Astrocyte (in vitro differentiated cells and primary cell): Measurements from ENCODE around the gene STXBP1.

ENCODE experiments used
- EZH2 ChIP-seq: IDR thresholded peaks from 2 replicates; pipeline ENCODE4 v1.6.1; 2012; ENCODE audit warnings: mild to moderate bottlenecking, low read length, inconsistent platforms; ENCODE audit not compliant: insufficient read depth
- TF ChIP-seq, protein P1 (sequence below): IDR thresholded peaks from 2 replicates; pipeline ENCODE4 v1.5.1; 2011; ENCODE audit warnings: low read depth, mild to moderate bottlenecking, inconsistent platforms, low read length, moderate library complexity; ENCODE audit not compliant: insufficient read depth

- TF ChIP-seq, protein P1, sequence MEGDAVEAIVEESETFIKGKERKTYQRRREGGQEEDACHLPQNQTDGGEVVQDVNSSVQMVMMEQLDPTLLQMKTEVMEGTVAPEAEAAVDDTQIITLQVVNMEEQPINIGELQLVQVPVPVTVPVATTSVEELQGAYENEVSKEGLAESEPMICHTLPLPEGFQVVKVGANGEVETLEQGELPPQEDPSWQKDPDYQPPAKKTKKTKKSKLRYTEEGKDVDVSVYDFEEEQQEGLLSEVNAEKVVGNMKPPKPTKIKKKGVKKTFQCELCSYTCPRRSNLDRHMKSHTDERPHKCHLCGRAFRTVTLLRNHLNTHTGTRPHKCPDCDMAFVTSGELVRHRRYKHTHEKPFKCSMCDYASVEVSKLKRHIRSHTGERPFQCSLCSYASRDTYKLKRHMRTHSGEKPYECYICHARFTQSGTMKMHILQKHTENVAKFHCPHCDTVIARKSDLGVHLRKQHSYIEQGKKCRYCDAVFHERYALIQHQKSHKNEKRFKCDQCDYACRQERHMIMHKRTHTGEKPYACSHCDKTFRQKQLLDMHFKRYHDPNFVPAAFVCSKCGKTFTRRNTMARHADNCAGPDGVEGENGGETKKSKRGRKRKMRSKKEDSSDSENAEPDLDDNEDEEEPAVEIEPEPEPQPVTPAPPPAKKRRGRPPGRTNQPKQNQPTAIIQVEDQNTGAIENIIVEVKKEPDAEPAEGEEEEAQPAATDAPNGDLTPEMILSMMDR: no peak
- TF ChIP-seq EZH2: no peak
These were observed 22.6 kb downstream of the STXBP1 start for GRCh38 chr9:127634698-127635097.
